Measurements from ENCODE around the gene TMEM253.

The TMEM253 gene

DNA sequence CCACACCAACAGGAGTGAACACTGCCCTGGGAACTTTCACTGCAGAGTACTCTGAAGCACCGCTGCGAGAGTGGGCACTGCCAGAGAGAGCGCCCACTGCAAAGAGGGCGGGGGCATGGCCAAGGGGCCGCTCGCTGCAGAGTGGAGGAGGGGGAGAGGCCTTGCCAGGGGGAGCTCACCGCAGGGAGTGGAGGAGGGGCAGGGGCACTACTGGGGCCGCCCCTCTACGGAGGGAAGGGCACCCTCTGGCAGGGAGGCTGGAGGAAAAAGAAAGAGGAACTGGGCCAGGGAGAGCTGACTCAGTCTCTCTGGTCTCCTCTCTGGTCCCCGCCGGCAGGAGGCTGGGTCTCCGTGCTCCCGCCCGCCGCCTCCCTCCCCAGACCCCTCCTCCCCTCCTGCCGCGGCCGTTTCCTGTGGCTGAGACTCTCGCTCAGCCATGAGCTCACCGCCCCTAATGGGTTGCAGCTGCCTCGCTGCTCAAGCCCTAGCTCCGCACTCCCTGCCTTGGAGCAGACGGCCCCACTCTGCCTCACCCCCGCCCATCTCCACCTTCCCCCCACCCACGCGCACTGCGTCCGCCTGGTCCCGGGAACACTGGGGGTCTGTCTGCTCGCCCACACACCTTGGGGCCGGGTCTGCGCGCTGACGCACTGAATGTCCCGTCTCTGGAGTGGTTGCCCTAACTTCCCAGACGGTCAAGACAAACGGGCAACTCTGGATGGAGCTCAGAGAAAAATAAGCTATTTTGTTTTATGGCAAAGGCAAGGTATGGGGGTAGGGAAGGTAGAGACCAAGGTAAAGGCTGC, 29.4 kb upstream of the TMEM253 start:
- FAIRE-seq: no peak

GRCh38 chr14:21072031-21072473, 28.8 kb upstream of the TMEM253 start:
- FAIRE-seq: no peak

DNA sequence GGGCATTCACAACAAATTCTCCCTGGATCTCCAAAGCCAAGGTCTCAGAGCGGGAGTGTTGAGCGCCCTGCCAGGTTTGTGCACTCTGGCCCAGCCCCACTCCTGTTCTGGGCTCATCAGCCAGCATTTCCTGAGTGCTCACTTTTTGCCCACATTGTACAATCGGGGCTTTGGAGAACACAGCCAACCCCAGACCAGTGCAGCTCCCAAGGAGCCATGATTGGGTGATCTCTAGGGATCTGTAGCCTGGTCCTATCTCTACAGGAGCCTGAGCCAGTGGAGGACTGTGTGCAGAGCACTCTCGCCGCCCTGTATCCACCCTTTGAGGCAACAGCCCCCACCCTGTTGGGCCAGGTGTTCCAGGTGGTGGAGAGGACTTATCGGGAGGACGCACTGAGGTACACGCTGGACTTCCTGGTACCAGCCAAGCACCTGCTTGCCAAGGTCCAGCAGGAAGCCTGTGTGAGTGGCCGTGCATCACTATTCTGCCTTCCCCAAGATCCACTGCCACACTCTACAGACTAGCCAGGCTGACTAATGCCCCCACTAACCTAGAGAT, 28.0 kb upstream of the TMEM253 start:
- no peak for FAIRE-seq

GRCh38 chr14:21073921-21074320, 26.9 kb upstream of the TMEM253 start:
- no peak for FAIRE-seq

- no peak for FAIRE-seq
Observed at GRCh38 chr14:21074398-21075272, 26.2 kb upstream of the TMEM253 start.

- FAIRE-seq: no peak
Observed at GRCh38 chr14:21075719-21076437, 25.0 kb upstream of the TMEM253 start.

DNA sequence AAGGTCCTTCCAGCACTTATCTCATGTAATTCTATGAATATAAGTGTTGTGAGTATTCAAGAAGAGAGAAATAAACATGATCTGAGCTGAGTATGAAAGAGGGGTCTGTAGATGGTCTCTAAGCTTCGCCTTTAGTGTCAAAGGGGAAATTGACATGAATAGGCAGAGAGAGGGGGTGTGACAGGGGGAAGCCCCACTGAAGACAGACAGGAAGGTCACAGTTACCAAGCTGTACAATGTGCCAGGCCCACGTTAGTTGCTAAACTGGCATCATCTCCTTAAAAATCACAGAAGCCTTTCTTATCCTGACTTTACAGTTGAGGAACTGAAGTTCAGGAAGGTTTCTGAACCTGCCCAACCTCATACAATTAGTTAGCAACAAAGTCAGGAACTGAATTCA, 23.2 kb upstream of the TMEM253 start:
- no peak for FAIRE-seq

GRCh38 chr14:21078287-21078686, 22.6 kb upstream of the TMEM253 start:
- no peak for FAIRE-seq

- no peak for FAIRE-seq
Observed at GRCh38 chr14:21078726-21079125, 22.1 kb upstream of the TMEM253 start.

DNA sequence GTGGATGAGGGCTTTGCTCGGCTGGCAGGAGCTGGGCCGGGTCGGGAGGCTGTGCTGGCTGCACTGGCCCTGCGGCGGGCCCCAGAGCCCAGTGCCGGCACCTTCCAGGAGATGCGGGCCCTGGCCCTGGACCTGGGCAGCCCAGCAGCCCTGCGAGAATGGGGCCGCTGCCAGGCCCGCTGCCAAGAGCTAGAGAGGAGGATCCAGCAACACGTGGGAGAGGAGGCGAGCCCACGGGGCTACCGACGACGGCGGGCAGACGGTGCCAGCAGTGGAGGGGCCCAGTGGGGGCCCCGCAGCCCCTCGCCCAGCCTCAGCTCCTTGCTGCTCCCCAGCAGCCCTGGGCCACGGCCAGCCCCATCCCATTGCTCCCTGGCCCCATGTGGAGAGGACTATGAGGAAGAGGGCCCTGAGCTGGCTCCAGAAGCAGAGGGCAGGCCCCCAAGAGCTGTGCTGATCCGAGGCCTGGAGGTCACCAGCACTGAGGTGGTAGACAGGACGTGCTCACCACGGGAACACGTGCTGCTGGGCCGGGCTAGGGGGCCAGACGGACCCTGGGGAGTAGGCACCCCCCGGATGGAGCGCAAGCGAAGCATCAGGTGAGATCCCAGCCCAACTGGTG, 19.2 kb upstream of the TMEM253 start:
- no peak for FAIRE-seq

GRCh38 chr14:21083565-21084325, 17.1 kb upstream of the TMEM253 start:
- FAIRE-seq: no peak

DNA sequence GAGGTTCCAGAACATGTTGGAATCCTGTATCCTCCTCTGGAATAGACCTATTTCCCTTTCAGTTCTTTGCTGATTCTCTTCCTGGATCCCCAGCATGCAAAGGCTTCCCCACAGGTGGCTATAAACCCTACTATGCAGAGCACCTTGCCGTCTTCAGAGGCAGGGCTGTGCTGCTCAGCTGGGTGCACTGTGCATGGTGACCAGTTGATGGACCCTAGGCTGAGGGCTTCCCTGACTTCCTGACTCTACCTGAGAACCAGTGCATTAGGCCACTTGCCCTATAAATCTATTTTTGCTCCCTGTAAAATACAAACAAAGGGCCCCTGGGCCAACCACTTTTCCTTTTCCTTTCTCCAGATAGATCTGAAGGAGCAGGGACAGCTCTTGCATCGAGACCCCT, 16.5 kb upstream of the TMEM253 start:
- no peak for FAIRE-seq

- no peak for FAIRE-seq
Observed at GRCh38 chr14:21084998-21085853, 15.6 kb upstream of the TMEM253 start.

GRCh38 chr14:21086908-21087293, 14.0 kb upstream of the TMEM253 start:
- no peak for FAIRE-seq

GRCh38 chr14:21087294-21088091, 13.4 kb upstream of the TMEM253 start:
- FAIRE-seq: peak; percentile 79

- no peak for FAIRE-seq
Observed at GRCh38 chr14:21088687-21089086, 12.2 kb upstream of the TMEM253 start.

GRCh38 chr14:21089271-21089670, 11.6 kb upstream of the TMEM253 start:
- no peak for FAIRE-seq

GRCh38 chr14:21089877-21090193, 11.0 kb upstream of the TMEM253 start:
- FAIRE-seq: no peak

- no peak for FAIRE-seq
Observed at GRCh38 chr14:21090194-21090939, 10.5 kb upstream of the TMEM253 start.

Data from islet of Langerhans (tissue), 1 donor.